Activated CD4-positive, alpha-beta T cell treated with anti-CD3 and anti-CD28 coated beads, Interleukin-2, amount 50 U/mL, for 4 hours (primary cell): ENCODE data around the gene HHEX.
"Not testable (repeated sequence)": the region's sequence is repeated elsewhere in the genome, so short reads cannot be mapped to it uniquely, and the experiment has no call there.

ENCODE experiments used
- DNase-seq, 2 experiments: peaks; one replicate each; pipeline ENCODE4 v3.0.0-alpha.2; 2020

Gene HHEX

GRCh38 chr10:92740762-92741161 is 51.0 kb downstream of the HHEX start:
- no peak for DNase-seq

DNA sequence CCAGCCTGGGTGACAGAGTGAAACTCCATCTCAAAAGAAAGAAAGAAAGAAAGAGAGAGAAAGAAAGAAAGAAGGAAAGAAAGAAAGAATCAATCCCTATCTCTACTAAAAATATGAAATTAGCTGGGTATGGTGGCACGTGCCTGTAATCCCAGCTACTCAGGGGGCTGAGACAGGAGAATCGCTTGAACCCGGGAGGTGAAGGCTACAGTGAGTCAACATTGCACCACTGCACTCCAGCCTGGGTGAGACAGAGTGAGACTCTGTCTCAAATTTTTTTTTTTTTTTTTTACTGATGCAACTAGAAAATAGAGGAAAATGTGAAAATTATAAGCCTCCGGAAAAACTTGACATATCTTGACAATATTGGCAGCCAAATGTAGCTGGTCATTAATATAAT is 52.0 kb downstream of the HHEX start:
- DNase-seq: not testable (repeated sequence)

DNA sequence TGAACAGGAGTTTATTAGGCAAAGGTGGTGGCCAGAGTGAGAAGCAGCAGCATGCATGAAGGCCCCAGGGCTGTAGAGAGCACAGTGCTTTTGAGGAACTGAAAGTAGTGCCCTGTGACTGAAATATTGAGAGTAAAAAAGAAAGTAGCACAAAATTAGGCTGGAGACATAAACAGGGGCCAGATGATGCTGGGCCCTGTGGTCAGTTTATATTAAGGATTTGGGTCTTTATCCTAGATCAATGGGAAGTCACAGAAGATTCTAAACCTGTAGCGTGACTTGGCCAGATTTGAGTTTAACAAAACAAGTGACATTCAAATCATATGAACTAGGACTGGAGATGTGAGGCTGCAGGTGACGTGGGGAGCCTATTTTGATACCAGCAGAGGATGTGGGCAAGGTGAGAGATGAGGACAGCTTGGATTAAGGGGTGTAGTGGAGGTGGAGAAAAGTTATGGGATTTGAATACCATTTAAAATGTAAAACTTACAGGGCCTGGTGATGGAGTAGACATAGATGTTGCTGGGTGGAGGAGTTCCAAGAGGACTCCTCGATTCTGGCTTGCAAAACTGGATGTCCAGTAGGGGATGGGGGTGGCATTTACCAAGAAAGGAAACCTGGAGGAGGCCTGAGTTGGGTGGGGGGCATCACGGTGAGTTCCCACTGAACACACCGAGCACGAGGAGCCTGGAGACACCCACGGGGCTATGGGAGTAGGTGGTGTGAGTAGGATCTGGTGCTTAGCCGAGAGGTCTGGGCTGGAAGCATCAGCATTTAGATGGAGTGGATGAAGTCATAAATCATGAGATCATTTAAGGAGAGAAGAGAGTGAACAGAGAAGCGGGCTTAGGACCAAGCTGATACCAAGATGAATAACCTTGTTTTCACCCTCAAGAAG is 52.8 kb downstream of the HHEX start:
- no peak for DNase-seq
